NCI-H69 (cell line): ENCODE results near the gene IL6ST.

Experiments used
- DNase-seq: peaks from one replicate; lab custom pipeline; 2025; lab: John Stamatoyannopoulos, UW

The IL6ST gene

DNA sequence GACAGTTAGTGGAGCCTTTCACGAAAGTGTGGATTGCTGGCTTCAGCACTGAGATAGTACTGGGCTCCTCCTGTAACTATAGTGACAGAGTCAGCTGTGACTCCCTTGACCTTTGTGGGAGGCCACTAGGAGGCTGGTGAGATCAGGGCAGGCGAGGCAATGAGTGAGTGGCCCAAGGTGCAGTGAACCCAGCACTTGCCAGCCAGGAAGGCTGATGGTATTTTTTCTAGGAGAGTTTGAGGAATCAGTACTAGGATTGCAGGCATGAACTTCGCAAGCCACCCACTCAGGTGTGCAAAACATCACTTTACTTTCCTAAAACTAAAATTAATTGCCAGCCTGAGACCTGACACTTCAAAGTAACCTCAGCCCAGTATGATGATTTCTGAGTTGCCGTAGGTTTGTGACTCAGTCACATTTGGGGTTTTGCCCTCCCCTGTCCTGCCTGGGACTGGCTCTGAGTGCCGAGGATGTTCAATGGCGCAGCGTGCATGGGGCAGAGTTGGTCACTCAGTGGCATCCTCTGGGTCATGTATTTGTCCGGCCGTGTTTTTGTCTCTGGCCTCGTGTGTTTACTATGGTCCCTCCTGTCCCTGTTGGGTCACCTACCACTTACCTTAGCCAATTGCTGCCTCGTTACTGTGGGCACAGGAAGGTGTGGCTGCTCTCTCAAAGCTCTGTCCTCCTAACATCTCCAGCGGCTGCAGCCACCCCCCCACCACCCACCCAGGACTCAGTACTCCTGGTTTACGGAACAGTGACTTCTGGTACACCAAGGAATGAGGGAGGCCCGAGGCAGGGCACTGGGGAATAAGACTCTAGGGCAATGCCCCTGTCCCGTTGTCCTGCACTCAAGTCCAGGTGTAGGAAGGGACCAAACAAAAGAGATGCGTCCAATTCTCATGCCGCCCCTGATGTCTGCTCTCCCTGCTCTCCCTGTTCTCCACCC is 76.4 kb downstream of the IL6ST start:
- no peak for DNase-seq

DNA sequence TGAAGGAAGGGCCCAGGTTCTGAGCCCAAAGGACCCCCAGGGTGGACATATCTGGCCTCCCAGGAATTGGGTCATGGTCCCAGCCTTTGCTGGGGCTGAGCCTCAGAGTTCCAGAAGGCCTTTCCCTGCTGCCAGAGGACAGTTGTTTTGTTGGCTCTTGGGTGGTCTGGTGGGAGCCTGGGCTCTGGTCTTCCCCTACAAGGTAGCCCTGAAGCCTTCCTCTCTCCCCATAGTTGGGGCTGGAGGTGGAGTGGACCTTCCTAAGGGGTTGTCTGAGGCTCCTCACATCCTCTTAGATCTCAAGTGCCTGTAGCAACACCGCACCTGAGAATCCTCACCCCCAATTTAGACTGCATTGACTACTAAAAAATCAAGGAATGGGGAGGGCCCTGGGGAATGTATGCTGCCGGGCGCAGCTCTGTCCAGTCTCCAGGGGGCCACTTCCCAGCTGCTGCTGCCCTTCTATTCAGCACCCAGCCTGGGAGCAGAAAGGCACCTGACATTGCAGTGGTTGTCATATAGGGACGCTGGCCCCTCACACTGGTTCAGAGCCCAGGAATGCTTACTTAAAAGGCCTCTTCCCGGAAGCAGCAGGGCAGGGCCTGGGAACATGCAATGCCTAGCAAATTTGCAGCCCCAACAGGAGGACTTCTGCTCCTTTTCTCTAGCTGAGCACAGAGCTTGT is 77.2 kb downstream of the IL6ST start:
- DNase-seq: no peak

DNA sequence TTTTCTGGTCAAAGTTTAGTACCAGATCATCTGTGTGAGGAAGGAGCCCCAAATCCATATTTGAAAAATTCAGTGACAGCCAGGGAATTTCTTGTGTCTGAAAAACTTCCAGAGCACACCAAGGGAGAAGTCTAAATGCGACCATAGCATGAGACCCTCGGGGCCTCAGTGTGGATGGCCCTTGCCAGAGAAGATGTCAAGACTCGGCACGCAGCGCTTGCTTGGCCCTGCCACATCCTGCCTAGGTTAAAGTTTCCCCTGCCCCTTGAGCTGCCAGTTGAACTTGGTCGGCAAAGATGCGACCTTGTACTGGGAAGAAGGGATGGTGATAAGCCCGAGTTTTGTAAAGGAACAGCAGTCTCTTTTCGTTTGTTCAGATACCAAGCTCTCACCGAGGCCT is 77.8 kb downstream of the IL6ST start:
- DNase-seq: no peak

DNA sequence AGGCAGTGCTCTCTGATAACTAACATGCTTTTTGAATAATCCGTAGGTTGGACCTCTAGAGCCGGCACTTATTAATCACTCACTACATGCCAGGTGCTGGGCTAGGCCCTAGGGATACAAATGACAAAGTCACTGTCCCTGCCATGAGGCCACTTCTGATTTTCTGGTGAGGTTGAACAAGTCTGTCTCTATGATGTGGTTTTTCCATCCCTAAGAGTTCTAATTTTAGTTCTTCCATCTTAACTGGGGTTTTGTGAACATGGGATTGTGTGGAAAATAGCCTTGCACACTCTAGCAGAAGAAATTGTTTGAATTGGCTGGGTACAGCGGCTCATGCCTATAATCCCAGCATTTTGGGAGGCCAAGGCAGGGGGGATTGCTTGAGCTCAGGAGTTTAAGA is 79.0 kb downstream of the IL6ST start:
- DNase-seq: no peak

DNA sequence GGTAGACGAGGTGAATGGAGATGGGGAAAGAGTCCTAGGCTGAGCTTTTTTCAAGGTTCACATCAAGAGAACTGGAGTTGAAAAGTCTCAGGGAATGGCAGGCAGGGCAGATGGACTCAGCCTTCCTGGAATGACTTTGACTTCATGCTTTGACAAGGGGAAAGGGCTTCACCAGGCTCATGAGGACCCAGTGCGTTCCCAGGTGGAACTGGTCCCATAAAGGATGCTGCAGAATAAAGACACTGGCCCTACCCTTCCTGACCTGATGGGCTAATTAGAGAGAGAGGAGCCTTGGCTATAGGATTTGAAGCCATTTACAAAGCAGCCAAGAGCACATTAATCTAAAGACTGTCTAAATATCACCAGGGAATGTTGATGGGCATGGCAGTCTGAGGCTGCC is 79.8 kb downstream of the IL6ST start:
- DNase-seq: no peak

DNA sequence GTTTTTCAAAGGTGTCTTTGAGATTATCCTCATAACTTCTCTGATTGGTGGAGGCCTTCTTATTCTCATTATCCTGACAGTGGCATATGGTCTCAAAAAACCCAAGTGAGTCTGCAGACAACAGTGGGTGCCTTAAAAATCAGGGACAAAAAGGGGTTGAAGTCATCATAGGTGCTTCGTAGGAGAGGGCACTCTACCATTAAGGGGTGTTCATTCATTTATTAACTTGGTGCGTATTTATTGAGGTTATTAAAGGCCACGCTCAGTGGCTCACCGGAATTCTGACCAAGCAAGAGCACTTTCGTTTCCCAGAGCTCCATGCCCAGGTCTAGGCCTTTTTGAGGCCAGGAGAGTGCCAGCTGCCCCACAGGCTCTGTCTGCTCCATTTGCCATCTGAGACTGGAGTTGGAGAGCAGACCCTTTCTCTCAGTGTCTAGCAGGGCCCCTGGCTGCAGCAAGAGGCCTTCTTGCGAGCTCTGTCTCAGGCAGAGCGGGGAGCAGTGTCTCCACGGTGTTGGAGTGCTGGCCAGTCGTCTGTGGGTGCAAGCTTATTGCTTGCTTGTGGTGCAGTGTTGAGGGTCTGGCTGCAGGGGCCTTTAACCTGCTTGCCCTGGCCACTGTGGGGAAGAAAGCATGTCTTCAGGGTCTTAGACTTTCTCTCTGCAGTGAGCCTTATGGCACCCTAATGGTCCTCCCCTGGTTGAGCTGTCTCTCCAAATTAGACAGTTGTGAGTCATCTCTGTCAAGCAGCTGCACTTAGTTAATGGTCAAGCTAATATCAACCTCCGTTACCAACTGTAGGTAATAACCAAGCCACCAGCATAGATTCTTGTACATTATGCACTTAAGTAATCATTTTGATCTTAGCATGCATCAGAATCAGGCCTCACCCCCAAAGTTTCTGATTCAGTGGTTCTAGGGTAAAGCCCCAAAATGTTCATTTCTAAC is 81.0 kb downstream of the IL6ST start:
- DNase-seq: no peak

DNA sequence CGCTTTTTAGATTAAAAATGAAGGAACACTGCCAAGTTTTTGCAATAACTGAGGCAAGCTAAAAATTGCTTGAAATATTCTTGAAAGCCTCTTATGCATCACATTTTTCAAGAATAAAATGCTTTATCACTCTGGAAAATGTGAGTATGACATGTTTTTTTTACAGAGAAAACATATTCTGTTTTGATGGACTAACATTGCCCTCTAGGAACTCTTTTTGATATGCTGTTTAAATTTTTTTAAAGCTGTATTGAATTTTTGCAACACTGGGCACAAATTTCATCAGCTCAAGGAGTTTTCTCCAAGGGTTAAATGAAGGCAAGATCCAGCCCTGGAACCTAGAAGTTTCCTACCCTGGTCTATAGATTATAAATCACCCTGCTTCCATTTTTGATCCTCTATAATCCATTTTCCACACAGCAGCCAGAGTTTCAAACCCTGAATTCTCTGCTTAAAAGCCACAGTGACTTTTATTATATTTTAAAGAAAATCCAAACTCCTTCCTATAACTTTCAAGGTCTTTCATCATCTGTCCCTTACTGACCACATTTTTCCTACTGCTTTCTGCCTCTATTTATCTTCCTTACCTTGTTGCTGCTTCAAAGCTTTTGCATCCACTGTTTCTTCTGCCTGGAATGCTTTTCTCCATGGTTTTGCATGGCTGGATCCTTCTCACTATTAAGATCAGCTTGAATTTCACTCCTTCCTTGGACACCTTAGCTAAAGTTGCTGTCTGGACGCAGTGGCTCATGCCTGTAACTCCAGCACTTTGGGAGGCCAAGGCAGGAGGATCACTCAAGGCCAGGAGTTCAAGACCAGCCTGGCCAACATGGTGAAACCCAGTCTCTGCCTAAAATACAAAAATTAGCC is 82.7 kb downstream of the IL6ST start:
- DNase-seq: no peak

DNA sequence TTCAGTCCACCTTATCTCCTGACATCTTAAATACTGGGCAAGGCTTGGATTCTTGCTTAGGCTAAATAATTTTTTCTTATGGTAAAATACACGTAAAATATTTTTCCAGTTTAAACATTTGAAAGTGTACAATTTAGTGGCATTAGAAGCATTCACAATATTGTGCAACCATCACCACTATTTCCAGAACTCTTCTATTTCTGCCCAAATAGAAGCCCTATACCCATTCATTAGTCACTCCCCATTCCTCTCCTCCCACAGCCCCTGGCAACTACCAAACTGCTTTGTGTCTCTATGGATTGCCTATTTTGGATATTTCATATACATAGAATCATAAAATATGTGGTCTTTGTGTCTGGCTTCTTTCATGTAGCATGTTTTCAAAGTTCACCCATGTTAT is 86.0 kb downstream of the IL6ST start:
- DNase-seq: no peak

DNA sequence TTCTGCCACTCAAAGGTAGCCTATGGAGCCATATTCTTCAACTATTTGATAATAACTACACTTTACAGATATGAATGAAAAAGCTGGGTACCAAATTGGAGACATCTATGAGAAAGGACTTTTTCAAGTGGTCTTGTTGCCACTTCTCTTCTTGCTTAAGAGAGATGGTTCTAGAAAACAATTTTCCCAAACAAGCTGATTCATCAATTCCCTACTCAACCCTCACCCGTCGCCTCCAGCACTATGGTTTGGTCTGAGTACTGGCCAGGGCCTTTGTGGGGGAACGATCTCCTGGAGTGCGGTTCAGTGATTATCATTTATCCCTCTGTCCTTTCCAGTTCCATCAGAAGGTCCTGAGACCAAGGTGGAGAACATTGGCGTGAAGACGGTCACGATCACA is 86.8 kb downstream of the IL6ST start:
- DNase-seq: no peak

DNA sequence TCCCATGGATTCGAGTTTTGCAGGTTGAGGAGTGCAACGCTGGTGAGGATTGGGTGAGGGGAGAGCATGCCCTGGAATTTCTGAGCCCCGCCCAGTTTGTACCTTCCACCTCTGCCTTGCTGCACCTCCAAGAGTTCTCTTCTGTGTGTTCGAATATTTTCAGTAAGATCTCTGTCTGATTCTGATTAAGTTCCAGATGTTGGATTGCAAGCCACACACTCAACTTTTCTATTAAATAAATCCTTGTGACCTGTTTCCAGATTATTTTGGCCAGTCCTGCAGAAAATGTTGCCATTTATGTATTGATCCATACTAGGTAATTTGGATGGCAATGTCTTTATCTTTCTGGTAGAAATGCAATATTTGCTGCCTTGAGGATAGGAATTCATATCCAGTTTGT is 89.5 kb downstream of the IL6ST start:
- DNase-seq: no peak

DNA sequence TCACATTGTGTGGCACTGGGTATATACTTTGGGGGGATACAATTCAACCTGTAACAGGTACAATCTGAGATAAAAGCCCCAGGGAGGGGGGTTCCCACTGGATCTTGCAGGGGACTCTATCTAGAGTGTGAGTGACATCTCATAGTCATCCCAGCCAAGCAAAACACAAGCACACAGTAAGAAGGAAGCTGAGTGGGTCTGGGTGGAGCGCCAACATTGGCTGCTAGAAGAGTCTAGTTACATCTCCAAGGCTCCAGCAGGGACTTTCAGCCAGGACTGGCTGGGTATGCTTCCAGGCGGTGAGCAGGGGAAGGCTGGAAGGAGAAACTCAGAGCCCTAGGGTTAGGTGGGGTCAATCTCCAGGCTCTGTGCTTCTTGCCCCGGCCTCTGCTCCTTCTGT is 90.6 kb downstream of the IL6ST start:
- no peak for DNase-seq

DNA sequence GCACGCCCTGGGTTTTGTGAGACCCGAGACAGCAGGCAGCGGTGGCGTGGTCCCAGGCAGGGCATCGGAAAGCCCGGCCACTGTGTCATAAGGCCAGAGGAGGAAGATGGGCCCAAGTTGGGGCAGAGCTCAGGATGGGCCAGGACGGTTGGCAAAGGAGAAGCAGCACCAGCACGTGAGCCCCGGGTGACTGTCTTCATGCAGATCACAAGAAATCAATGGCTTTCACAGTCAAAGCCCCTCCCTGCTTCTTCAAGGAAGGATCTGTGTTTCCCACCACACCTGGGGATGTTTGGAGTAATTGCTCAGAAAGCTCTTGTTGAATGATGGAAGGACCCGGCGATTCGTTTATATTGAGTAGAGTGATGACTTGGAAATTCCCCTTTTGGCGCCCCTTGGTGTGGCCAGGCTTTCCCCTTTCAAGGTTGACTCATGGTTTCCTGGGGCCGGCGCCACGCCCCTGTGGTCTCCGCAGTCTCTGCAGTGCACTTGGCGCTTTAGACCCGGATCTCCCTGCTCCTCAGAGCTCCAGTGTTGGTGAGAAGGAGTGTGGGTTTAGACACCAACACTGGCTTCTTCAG is 91.6 kb downstream of the IL6ST start:
- no peak for DNase-seq

DNA sequence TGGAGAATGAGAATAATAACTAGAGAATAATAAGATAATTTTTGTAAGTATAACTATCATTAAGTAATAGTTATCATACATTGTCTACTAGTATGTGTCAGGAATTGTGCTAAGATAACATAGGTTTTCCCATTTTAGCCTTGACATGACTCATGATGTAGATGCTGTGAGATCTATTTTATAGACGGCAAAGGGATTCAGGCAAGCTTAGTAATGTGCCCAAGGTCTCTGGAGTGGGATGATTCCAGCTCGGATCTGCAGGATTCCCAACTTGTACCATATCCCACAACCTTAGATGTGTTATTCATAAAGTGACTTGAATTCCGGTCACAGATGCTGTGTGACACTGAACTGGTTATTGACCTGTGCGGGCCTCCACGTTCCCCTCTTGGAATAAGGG is 92.1 kb downstream of the IL6ST start:
- DNase-seq: no peak

DNA sequence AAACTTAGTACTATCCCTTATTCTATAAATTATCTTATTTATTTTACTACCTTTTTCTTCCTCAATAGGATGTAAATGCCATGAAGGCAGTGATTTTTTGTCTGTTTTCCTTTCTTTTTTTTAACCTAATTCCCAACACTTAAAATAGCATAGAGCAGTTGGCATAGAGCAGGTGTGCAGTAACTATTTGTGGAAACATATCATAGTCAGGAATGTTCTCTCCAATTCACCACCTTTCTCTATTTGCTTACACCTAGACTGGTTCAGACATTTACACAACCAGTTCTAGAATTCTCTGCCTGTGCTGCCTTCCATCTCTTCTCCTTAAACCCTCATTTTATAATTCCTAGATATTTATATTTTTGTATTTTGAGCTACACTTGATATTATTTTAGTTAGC is 94.0 kb downstream of the IL6ST start:
- DNase-seq: no peak

DNA sequence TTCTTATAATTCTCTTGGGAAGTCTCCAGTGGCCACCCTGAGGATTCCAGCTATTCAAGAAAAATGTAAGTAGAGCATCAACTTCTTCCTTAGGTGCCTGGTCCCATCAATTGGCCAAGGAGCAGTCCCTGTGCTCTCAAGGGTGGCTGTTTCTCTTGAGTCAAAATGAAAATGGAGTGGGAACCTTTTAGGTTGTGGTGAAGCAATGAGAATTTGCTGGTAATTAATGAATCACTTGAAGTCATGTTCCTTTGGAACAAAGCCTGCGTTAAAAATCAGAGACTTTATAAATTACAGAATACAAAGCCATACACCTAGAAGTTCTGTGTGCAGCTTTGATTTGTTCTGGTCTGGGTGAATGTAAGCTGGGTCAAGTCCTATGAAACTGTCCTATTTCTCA is 94.7 kb downstream of the IL6ST start:
- DNase-seq: no peak

DNA sequence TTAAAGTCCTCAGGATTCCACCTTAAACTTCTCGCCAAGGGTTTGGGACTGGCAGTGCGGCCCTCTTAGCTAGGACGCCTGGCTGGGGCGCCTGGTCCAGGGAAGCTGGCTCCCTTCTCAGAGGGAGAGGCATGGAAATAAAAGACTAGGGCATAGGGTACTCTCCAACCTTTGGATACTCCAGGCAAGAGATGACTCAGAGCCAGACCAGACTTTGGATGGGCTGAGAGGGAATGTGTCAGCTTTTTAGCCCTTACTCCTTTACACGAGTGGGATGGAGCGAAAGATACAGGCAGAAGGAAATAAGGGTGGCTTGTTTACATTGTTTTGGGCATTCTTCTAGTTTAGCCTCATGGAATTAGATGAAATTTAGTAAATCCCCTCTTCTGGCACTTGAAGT is 95.4 kb downstream of the IL6ST start:
- no peak for DNase-seq

DNA sequence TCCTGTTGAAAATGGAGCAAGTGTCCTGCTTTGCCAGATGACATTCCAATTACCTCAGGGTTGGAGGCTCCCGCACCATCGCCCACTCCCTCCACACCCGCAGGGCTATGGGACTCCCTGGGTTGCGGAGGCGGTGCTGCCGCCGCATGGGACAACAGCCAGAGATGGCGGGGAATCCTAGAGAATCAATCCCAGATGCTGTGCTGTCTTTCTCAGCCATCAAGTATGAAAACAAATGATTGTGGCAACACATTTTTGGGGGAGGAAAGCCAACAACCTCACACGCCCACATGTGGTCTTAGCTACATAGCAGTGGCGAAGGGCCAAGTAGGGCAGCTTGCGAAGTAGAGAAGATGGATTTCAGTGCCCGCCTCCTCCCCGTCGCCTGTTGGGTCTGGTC is 96.9 kb downstream of the IL6ST start:
- peak; percentile 16 for DNase-seq

DNA sequence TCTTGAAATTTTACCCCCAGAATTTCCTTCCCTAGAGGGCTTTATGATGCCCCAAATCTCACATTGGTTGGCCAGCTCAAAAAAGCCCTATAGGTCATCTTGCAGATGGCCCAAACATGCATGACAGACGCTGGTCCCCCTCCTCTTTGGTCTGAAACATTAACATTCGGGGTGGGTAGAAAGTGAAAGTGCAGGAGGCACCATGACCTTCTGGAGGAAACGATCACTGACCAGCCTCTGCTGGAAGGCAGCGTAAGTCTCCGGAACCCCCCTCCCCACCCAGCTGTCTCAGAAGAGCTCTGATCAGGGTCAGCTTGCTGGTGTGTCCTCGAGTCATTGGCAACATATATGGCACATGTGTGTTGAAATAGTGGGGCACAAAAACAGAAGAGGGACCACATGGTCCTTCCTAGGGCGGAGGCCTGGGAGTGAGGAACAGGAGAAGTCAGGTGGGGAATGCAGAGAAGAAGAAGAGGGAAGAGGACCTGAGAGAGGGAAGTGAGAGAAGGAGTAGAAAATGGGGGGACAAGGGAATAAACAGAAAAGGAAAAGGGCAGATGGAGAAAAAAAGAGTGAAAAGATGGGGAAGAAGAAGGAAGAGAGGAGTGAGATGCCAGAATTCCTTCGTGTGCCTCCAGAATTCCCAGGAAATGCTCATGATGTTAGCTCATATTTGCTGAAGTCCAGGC is 97.4 kb downstream of the IL6ST start:
- no peak for DNase-seq

DNA sequence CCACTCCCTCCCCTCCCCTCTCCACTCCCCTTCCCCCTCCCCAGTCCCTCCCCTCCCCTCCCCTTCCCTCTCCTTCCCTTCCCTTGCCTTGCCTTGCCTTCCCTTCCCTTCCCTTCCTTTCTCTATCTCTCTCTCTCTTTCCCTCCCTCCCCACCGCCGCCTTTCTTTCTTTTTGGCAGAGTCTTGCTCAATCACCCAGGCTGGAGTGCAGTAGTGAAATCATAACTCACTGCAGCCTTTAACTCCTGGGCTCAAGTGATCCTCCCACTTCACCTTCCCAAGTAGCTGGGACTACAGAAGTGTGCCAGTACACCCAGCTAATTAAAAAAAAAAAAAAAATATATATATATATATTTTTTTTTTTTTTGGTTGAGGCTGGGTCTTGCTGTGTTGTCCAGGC is 98.1 kb downstream of the IL6ST start:
- no peak for DNase-seq

DNA sequence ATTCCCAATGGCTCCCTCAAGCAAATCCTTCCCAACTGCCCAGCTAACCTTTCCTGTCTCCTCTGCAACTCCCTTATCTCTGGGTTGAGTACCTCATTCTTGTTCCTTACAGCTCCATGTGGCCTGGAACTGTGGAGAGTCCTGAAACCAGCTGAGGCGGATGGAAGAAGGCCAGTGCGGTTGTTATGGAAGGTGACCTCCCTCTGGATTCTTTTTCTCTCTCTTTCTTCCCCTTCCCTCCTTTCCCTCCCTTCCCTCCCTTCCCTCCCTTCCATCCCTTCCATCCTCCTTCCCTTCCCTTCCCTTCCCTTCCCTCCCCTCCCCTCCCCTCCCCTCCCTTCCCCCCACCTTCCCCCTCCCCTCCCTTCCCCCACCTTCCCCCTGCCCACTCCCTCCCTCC is 98.5 kb downstream of the IL6ST start:
- no peak for DNase-seq
